ENCODE data around the gene ROCK1.

- no peak for TF ChIP-seq CTCF (IDR thresholded peaks at IDR 0.05)
- no peak for TF ChIP-seq EZH2 (IDR thresholded peaks at IDR 0.05; ENCODE audit: borderline replicate concordance, insufficient read depth, low read depth, low read length, poor library complexity, severe bottlenecking)
These were observed 55.1 kb downstream of the ROCK1 start for GRCh38 chr18:21056545-21056944.
